Renal cortical epithelial cell (primary cell): ENCODE data around the gene PTPRO. TPM values are rescaled to one million over a fixed set of nuclear protein-coding genes. Genes with fewer than 3 reads are reported as not detected.

ENCODE experiments used
- DNase-seq: peaks from one replicate; pipeline ENCODE4 v3.0.0-alpha.2; 2011; ENCODE audit warnings: low read depth
- total RNA-seq: library from RNA; depleted of rRNA; stranded (reverse); fragments of >200 nt; gene quantifications from 2 replicates; pipeline ENCODE4 v1.2.3, GENCODE V29; 2014

Gene PTPRO
- total RNA-seq, 1 donor from 2014 or later, result 0.45 TPM

DNA sequence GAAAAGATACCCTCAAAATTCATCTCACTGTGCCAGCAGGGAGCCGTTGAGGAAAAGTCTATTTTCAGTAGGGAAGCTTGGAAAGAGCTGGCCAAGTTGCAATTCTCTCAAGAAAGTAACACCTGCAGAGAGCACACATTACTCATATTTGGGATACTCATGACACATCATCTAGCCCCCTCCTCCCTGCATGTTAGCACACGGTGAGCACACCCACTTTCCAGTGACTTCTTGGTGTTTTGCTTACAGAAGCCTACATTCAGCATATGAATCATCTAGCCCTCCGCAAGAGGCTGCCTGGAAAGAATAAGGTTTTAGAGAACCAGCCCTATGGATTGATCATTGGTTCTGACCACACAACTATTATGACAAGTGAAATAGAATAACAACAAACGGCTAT lies 124.5 kb downstream of the PTPRO start:
- DNase-seq, result peak; percentile 43

DNA sequence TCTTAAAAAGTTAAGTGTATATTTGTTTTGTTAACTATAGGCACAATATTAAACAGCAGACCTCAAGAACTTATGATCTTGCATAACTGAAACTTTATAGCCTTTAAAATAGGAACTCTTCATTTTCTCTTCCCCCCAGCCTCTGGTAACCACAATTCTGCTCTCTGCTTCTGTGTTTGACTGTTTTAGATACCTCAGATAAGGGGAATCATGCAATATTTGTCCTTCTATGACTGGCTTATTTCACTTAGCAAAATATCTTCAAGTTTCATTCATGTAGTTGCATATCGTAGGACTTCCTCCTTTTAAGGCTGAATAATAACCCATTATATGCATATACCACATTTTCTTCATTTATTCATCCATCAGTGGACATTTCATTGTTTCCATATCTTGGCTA lies 131.3 kb downstream of the PTPRO start:
- DNase-seq, result no peak

DNA sequence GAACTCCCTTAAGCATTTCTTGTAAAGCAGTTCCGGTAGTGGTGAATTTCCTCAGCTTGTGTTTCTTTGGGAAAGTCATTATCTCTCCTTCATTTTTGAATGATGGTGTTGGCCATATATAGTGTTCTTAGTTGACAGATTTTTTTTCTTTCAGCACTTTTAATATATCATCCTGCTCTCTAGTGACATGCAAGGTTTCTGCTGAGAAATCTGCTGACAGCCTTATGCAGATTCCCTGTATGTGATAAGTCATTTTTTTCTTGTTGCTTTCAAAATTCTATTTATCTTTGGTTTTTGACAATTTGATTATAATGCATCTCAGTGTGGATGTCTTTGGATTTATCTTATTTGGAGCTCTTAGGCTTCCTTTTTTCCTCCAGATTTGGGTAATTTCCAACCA lies 135.7 kb downstream of the PTPRO start:
- DNase-seq, result no peak

DNA sequence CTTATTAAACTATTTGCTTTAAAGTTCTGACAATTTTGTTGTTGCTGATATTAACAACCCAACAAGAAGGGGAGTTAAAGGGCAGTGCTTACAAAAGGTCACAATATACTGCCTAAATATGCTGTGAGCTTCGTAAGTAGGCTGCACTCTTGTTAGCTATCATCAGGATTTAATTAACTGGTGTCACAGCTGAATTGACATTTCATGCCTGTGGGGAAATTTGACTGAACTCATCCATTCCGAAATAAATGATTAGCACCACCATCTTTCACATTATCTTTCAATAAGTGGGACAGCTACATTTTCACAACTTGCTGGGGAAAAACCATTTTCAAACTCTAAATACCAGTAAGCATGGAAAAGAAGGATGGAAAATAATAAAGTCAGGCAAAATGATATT lies 146.6 kb downstream of the PTPRO start:
- no peak for DNase-seq

DNA sequence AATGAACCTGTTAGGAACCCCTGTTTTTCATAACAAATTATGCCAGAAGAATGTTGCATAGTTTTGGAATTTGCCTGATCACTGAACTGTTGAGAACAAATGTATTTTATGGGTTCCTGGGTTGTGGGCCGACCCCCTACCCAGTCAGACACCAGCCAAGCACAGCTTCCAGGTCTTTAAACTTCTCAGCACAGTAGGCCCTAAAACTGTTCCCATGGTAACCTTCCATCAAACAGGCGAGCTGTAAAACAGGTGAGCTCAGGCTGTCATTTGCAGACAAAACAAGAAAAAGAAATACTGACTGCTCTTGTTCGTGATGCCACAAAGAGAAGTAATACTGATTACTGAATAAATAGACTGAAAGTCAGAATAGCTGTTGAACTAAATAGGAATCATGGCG lies 147.0 kb downstream of the PTPRO start:
- DNase-seq, result no peak

DNA sequence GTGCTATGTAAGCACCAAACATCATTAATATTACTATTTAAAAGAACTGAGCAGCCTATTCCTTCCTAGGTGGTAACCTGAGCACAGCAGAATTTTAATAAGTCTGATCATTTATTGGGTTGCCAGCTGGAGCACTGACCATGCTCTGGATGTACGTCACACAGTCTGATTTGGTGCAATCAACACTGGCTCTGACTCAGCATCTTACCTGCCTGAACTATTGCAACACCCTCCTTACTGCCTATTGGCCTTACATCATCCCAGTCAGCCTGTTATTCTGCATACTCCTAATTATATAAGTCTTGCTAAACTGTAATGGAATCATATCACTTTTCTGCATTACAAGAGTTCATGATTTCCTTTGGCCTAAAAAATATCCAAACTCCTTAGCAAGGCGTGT lies 149.7 kb downstream of the PTPRO start:
- peak; percentile 73 for DNase-seq

DNA sequence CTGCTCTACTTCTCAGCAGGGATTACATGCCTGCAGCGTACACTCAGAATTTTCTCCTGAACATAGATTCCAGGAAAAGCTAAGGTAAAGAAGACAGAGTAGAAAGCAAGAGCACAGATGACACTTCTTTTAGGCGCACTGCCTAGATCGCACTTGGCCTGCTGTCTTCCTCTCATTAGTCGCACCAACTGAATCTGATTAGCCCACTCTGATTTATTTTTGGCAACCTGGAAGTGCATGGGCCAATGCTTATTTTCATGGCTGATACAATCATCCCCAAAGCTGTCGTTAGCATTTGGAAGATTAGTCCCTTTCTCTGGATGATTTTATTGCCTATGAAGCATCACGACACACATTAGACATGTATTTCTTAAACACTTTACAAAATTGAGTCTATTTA lies 152.5 kb downstream of the PTPRO start:
- DNase-seq, result no peak

DNA sequence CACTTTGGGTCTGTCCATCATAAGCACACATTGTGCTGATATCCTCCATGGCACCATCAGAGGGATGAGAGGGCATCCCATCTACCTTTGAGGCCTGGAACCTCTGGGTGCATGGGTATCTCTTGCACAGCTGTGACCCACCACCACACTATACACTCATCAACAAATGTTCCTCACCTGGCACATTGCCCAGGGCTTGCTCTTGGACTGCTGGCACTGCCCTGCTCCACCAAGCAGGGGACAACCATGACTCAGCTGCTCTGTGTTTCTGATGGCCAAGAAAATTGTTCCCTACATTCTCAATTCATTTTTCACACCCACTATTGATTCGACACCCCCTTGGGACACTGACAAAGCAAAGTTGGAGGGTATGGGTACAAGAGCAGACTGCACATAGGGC lies 155.5 kb downstream of the PTPRO start:
- peak; percentile 32 for DNase-seq

DNA sequence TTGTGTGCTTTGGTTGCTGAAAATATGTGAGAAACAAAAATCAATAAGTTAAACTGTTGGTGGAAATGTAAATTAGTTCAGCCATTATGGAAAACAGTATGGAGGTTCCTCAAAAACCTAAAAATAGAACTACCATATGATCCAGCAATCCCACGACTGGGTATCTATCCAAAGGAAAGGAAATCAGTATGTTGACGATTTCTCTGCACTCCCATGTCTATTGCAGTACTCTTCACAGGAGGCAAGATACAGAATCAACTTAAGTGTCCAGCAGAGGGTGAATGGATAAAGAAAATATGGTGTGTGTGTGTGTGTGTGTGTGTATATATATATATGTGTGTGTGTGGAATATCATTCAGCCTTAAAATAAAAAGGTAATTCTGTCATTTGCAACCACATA lies 159.5 kb downstream of the PTPRO start:
- no peak for DNase-seq

DNA sequence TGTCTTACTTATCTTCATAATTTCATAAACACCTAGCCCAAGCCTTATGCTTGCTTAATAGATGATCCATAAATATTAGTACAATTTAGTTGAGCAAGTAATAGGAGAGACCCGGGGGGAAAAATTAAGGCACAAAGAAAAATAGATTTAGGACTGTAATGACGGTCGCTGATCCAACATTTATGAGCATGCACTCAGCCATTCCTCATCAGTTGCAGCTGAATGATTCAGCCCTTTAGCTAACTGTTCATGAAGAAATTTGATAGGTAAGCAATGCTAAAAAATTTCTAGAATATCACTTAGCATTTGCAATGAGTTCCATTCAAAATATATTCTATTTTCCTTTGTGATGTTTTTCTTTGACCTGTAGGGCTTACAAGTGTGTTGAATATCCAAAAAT lies 163.2 kb downstream of the PTPRO start:
- DNase-seq, result no peak

DNA sequence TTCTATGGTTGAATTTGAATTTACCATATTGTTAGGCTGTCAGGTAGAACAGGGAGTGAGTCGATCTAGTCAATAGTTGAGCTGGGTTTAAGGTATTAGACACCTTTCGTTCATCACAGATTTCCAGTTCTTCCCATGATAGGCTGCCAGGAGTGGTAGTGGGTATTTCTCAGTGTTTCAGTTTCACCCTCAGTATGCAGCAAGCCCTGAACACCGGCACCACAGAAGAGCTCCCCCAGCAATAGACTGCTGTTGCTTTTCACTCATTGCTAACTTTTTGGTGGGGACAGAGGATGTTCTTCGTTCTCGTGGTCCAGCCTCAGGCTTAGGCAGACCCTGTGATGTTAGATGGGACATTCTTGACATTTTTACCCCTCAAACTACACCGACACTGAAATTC lies 164.6 kb downstream of the PTPRO start:
- no peak for DNase-seq

DNA sequence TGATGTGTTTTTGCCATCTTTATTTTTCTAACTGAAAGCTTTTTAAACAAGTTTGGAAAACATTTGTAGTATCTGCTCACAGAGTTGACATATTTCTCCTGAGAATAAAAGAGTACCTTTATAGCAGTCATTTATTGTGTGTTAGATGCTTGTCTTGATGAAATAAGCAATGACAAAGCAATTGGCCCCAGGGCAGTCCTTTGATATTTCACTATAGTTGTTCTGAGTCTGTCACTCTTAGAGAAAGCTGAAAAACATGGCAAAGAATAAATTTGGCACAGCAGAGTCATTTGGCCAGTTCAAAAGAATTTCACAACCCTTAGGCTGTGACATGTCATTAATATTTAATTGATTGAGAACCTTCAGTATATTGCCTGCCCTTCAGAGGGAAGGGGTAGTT lies 166.2 kb downstream of the PTPRO start:
- DNase-seq, result peak; percentile 33

DNA sequence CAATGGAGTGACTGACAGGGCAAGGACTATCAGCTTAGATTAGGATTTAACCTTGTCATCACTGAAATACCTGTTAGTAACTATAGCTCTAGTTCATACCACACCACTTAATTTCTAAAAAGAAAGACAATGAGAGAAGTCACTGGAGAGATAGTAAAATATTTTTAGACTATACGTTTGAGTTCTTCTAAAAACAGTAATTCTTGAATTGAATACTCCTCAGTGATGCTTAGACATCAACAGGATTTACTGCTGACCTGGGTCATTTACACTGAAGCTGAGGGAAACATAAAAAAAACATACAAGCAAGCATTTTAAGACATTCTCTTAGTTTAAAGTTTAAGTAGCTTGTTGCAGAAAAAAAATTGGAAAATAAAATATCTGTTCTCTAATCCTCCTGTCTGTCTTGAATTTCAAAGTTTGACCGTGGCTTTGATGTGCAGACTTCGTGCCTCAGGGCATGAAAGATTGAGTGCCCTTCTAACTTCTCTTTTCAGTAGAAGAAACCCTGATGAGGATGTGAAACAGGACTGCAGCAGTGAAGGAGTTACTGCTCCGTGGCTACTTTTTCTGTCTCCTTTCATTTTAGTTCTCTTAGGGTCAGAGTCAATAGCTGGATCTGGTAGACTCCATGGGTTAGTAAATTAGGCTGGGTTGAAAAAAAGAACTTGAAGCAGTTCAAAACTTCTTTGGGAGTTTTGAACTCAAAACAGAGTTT lies 172.2 kb downstream of the PTPRO start:
- DNase-seq, result no peak

DNA sequence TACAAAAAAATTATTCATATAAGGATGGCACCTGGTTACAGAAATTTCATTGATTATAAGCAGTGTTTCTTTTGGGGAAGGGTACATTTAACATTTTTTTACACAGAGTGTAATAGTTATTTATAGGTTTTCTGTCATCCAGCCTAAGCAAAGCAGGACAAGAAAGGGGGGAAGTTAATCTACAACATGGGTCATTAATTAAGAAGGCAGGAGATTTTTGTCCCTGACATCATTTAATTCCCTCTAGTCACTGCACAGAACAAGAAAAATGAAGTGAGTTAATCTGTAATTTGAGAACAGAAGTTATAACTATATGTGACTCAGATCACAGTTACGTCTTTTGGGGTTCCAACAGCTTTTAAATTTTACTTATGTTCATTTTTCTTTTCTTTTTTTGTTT lies 173.4 kb downstream of the PTPRO start:
- peak; percentile 63 for DNase-seq

DNA sequence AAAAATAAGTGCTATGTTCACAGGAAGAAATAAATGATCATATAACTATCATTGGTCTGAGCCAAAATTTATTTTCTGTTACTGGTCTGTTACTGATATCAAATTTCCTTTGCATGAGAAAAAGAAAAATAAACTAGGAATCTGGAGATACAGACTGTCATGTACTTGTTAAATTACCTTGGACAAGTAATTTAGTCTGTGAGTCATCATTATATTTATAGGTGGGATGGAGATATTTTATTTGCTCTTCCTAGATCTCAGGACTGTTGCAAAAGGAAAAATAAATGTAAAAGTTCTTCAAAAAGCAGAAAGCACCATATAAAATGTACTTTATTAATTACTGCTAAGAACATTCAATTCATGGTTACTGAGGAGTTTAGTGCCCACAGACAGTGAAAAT lies 174.4 kb downstream of the PTPRO start:
- DNase-seq, result no peak

DNA sequence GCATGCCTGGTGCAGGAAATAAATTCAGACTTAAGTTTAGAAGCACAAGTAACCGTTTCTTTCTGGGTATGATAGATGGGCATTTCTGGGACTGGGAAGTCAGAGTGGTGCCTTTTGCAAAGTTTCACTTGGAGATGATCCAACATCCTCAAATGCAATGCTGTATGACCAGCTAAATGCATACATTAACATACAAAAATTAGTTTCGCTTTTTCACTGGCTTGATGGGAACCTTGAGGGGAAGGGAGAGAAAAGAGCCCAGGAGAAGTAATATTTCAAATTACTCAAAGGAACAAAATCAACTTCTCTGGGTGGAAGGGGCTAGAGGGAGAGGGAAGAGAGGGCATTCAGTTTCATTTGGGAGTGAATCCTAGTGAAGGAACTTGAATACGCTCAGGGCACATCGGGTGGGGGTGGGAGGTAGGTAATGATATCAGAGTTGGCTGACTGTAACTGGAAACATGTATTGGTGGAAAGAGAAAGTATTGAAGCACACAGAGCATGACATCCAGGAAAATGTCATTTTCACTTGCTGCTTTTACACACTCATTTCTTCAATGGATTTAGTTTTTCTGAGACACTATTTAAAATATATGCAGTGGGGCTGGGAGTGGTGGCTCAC lies 175.5 kb downstream of the PTPRO start:
- DNase-seq, result peak; percentile 38

DNA sequence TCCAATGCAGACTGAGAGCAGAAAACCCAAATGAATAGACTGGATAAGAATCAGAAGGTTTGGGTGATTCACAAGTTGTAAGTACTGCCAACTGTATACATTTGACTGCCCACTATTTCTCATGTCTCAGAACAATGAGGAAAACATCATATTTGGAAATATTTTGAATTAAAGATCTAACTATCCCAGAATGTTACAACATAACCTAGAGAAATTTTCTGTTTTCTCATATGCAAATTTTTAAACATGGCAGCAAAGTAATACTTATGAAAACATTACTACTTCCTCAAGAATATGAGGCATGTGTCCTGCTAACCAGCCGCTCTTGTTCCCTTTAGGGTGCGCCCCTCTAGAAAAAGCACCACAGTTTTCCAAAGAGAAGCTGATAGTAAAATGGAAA lies 179.9 kb downstream of the PTPRO start:
- no peak for DNase-seq

DNA sequence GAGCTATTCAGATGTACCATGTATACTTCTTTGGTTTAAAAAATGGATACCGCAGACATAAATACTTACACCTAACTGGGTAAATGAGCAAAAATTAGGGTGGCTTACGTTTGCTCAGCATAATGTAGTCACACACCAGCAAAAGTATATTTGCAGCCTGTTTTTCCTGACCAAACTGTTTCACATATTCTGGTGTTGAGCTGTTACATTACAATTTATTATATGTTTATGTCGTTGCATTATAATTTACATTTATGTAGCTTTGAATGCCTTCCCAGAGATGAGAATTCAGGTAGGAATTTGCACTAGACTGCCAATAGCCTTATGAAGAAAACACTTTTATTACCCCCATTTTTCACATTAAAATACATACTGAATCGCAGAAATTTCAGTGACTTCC lies 183.3 kb downstream of the PTPRO start:
- no peak for DNase-seq

DNA sequence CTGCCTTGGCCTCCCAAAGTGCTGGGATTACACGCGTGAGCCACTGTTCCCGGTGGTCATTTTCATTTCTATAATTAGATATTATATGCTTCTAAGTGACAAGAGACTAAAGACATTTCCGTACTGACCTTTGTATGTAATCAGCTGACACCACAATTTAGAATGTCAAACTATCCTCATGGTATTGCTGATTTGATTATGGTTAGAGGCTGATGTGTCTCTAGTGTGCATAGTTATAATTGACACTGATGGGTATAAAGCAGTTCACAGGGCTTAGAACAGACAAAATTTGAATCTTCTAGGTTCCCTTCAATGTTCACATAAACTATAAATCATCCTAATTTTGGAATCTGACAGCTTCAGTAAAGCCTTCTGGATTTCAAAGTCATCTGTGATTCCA lies 192.7 kb downstream of the PTPRO start:
- DNase-seq, result no peak

DNA sequence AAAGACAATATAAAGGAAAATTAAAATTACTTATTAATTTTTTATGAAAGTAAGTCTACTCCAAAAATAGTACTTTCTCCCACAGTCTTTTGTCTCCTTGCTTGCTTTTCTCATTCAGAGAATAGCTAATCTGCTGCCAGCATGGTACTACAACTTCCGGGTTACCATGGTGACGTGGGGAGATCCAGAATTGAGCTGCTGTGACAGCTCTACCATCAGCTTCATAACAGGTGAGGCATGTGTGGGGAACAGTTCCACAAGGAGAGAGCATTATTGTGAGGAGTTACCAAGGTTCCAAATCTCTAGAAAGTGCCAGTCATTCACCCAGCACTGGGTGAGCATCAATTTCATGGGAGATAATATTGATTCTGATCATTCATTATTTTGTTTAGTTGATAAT lies 197.8 kb downstream of the PTPRO start:
- DNase-seq, result no peak

DNA sequence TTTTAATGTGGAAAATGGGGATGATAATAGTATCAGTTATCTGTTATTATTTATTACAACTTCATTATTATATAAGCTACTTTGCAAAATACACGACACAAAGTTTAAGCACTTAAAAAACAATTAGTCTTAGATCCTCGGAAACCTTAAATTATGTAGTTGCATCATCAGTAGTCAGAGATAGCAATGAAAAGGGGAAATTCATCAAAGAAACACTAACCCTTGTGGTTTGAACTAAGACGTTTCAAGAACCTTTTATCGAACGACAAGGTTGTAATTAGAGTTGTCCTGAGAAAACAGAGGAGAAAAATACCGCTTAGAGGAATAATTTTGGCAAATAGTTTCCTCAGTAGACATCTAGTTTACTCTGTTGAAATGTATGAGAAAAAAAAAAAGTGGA lies 198.5 kb downstream of the PTPRO start:
- DNase-seq, result no peak

DNA sequence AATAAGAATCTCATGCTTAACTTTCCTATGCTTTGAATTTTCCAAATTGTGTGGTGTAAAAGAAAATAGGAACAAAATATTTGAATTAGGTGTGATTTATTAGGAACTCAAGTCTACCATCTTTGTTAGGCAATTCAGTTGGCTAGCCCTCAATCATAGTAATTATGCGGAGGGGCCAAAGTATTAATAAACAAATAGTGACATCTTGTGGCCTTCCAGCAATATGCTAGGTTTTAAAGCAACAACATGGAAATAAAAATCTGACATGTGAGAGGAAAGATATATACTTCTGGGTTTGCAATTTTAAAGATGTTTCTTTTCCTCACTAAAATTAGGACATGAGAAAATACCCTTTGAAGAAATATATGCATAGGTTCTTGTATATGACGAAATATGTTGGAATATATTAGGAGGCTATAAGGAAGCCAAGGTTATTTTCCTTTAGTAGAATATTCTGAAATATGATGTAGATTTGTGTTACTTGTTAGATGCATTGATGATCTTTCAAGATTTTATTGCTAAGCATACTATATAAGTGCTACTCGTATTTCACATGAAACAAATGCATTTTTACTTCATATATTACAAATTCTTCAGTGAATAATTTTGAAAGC lies 200.4 kb downstream of the PTPRO start:
- peak; percentile 60 for DNase-seq

DNA sequence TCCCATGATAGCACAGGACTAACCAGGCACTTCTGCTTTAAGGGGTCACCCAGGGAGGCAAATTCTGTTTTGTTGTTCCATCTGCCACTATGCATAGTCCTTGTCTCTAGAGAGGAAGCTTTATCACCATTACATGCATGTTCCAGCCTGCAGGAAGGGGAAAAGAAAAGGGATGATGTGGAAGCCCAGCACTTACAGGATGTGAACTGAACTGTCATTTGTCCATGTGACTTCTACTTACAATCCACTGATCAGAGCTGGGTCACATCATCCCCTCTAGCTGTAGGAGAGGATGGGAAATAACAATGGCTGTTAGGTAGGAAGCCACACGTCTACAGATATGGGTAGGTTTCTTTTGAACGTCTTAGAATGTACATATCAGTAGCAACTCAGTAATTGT lies 203.1 kb downstream of the PTPRO start:
- DNase-seq, result no peak

DNA sequence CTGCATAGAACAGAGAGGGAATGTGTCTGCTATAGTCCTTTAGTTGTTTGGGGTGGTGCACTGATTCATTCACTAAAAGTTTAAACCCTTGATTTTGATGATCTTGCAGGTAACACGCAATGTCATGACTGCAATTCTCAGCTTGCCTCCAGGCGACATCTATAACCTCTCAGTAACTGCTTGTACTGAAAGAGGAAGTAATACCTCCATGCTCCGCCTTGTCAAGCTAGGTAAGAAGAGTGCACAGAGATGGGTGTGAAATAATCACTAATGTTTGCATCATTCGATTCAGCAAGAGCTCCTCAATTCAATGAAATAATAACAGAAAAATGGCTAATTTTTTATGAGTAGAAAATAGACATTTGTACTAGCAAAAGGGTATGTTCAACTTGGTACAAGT lies 203.7 kb downstream of the PTPRO start:
- DNase-seq, result no peak
